Measurements from ENCODE around the gene GAK.

DNA sequence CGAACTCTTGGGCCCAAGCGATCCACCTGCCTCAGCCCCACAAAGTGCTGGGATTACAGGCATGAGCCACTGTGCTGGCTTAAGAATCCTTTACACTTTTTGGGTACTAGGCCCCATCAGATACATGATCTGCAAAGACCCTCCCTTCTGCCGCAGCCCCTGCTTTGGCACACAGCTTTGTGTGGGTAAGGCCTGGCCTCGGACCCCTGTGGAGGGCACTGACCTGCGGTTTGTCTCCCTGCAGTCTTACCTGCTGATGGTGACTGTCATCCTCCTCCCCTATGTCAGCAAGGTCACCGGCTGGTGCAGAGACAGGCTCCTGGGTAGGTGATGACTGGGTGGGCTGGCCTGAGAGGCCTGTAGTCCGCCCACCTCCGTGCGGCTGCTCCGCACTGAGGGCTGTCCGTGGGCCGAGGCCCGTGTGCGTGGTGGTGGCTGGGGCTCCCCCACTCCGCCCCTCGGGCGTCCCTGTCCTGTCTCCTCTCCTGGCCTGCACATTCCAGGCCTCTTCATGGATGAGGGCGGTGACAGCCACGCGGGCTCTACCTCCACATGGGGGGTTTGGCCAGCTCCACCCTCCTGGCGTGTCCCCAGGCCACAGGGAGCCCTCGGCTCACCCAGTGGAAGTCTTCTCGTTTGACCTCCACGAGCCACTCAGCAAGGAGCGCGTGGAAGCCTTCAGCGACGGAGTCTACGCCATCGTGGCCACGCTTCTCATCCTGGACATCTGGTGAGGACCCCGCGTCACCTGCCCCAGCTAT, 23.2 kb upstream of the GAK start:
- TF ChIP-seq, protein P1, sequence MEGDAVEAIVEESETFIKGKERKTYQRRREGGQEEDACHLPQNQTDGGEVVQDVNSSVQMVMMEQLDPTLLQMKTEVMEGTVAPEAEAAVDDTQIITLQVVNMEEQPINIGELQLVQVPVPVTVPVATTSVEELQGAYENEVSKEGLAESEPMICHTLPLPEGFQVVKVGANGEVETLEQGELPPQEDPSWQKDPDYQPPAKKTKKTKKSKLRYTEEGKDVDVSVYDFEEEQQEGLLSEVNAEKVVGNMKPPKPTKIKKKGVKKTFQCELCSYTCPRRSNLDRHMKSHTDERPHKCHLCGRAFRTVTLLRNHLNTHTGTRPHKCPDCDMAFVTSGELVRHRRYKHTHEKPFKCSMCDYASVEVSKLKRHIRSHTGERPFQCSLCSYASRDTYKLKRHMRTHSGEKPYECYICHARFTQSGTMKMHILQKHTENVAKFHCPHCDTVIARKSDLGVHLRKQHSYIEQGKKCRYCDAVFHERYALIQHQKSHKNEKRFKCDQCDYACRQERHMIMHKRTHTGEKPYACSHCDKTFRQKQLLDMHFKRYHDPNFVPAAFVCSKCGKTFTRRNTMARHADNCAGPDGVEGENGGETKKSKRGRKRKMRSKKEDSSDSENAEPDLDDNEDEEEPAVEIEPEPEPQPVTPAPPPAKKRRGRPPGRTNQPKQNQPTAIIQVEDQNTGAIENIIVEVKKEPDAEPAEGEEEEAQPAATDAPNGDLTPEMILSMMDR (IDR thresholded peaks at IDR 0.05), result no peak
- no peak for TF ChIP-seq POLR2A (IDR thresholded peaks at IDR 0.05)
